Ecto neural progenitor cell (in vitro differentiated cells): ENCODE data around the gene PTGES3.

Experiments
- DNase-seq: peaks from one replicate; pipeline ENCODE4 v3.0.0-alpha.2; 2018; ENCODE audit warnings: low spot score

Gene PTGES3

GRCh38 chr12:56629459-56630179 is 58.5 kb downstream of the PTGES3 start:
- DNase-seq, result no peak

- DNase-seq, result peak; percentile 62
Observed at GRCh38 chr12:56628671-56629458, 59.2 kb downstream of the PTGES3 start.

GRCh38 chr12:56626701-56627100 is 61.4 kb downstream of the PTGES3 start:
- DNase-seq, result no peak

GRCh38 chr12:56622535-56622934 is 65.5 kb downstream of the PTGES3 start:
- DNase-seq, result no peak

GRCh38 chr12:56616925-56617324 is 71.2 kb downstream of the PTGES3 start:
- no peak for DNase-seq

- DNase-seq, result no peak
Observed at GRCh38 chr12:56616244-56616643, 71.8 kb downstream of the PTGES3 start.

GRCh38 chr12:56614627-56615026 is 73.5 kb downstream of the PTGES3 start:
- no peak for DNase-seq
